GM12864 (cell line): ENCODE results near the gene MFRP.

Experiments used
- DNase-seq: peaks from one replicate; pipeline ENCODE4 v3.0.0-alpha.2; 2011; ENCODE audit warnings: low read depth
- H3K4me3 ChIP-seq: 2 replicates; pipeline ENCODE4 v1.5.1; 2011; ENCODE audit warnings: mild to moderate bottlenecking, low read depth, low read length, control low read depth
- TF ChIP-seq, protein P1 (sequence below): IDR thresholded peaks from 2 replicates; pipeline ENCODE4 v1.5.1; 2011; ENCODE audit warnings: low read depth, mild to moderate bottlenecking, moderate library complexity, low read length, control low read depth, inconsistent platforms; ENCODE audit errors: missing control alignments

Gene MFRP

DNA sequence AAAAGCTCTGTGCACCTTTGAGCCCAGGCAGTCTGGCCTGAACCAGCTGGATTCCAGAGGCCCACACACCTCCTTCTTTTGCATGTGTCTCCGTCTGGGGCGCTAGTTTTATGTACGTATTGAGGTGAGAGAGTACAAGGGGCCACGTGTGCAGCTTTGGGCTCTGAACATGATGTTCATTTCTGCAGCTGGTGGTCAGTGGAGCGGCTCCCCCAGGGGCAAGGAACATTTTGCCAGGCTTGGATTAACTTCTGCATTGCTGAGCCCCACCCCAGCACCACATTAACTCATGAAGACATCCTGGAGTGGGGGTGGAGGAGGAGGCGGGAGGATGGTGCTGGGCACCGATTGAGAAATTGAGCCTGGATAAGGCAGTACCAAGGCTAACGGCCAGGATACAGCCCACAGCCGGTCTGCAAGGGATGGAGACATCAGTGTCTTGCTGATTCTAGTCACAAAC, 21.2 kb upstream of the MFRP start:
- H3K4me3 ChIP-seq: no peak overlapping the region
- no peak for DNase-seq
- TF ChIP-seq, protein P1, sequence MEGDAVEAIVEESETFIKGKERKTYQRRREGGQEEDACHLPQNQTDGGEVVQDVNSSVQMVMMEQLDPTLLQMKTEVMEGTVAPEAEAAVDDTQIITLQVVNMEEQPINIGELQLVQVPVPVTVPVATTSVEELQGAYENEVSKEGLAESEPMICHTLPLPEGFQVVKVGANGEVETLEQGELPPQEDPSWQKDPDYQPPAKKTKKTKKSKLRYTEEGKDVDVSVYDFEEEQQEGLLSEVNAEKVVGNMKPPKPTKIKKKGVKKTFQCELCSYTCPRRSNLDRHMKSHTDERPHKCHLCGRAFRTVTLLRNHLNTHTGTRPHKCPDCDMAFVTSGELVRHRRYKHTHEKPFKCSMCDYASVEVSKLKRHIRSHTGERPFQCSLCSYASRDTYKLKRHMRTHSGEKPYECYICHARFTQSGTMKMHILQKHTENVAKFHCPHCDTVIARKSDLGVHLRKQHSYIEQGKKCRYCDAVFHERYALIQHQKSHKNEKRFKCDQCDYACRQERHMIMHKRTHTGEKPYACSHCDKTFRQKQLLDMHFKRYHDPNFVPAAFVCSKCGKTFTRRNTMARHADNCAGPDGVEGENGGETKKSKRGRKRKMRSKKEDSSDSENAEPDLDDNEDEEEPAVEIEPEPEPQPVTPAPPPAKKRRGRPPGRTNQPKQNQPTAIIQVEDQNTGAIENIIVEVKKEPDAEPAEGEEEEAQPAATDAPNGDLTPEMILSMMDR: no peak

DNA sequence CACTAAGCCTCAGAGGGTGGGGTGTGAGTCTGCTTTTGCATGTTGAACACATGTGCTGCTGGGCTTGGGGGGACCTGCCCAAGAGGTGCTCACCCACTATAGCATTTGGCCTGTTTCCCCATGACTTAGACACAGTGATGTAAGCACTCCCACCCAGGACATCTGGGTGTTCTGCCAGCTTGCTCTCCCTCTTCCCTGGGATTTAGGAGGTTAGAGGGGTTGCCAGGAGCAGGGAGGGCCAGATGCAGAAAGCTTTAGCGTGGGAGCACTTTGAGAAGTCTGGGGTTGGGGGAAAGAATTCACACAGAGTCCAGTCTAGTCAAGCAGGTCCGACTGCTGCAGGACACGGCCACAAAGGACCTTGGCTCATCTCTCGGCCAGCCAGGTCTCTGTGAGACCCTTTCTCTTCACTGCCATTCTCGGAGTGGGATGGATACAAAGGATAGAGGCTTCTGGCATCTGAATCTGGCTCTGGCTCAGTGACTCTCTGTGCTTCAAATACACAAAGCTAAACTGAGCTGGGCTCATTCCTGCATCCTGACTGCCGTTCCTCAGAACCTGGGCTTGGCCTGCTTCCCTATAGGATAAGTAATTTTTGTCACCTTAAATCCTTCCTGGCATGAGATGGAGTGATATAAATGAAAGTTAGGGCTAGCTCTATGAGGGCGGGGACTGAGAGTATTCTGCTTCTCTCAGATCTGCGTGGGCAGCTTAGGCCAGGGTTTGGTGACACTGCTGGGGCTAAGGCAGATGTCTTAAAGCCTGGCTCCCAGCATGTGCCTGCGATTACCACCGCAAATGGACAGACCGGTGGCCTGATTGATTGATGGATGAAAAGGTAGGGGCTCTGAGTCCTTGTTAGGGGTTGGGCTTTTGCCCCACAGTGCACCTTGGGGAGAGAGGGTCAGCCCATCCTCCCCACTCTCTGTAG, 20.4 kb upstream of the MFRP start:
- DNase-seq: no peak

DNA sequence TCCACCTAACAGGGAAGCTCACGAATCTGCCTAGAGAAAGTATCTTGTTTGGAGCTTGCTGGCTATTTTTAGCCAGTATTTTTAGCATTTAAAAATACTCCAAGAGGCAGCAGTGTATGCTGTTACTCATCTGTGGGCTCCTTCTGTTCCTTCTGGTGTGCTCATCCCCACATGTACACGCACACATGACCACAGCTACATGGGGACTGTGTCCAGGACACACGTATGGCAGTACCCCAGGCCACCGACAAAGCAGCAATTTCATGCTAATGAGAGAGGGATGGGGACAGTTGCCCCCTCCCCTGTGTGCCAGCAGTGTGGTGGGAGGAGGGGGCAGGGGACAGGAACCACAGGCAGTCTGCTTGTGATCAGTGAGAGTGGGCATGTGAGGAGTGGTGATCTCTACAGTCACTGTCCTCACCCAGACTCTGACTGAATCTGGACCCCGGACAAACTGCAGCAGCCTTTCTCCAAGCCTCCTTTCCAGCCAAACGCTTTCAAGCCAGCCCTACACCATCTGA, 18.6 kb upstream of the MFRP start:
- H3K4me3 ChIP-seq: no peak overlapping the region
- TF ChIP-seq, protein P1: no peak
- no peak for DNase-seq

More for the DNA sequence above, 20.4 kb upstream of the MFRP start:
- TF ChIP-seq, protein P1: no peak
- H3K4me3 ChIP-seq: no peak overlapping the region

DNA sequence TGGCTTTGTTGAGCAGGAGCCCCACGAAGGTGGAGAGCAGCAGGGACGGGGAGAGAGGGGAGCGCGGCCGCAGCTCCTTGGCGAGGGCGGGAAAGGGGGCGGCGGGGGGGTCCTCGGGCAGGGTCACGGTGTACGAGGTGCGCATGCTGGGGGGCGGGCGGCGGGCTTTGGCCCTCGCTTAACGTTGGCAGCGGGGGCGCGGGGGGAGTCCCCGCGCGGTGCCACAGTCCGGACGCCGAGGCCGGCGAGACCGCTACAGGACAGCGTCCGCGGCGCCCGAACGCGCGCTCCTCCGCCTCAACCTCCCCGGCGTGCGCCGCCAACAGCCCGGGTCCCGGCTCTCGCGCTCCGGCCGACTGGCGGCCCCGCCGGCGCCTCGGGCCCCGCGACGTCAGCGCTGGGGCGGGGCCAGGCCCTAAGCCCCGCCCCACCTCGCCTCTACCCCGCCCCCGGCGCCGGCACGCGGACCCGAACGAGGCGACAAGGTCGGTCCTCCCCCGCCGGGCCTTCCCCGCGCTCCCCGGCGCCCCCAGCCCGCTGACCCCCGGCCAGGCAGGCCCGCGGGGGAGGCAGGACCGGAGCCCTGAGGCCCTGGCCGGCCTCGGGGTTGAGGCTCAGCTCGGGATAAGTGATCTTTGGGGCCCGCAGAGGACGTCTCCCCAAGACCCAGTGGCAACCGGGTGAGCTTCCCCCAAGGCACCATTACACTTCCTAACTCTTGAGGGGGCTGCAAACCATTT, 17.5 kb upstream of the MFRP start:
- no peak for DNase-seq
- H3K4me3 ChIP-seq: no peak overlapping the region; the same call in 1 of the 2 replicates
- TF ChIP-seq, protein P1: no peak

DNA sequence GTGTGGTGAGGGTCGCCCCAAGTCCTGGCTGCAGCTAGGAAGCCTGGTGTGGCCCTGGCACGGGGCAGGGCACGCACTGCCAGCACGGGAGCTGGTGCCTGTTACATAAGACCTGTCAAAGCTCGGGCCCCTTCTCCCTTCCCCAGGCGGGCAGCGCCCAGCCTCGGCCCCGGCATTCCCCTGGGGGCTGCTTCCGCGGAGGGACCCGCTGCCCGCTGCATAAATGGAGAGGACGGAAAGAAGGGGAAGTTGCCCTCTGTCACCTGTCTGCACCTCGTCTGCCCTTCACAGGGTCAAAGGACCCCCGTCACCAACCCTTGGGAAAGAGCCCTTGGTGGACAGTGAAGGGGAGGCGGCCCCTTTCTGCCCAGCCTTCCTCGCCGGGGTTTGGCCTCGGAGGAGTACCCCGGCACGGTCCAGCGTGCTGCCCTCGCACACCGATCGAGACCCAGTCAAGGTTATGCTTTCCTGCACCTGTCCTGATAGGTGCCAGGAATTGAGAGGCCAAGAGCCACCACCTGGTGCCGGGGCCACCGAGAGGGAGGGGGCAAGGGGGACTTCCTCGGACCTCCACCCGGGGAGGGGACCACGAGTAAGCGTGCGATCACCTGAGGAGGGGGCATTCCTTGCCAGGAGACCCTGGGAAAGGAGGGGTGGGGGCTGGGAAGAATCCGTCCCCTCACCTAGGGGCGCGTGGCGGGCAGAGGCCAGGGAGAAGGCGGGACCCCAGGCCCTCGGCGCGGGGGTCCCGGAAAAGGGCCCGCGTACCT, 16.8 kb upstream of the MFRP start:
- no peak overlapping the region for H3K4me3 ChIP-seq
- TF ChIP-seq, protein P1: no peak
- no peak for DNase-seq

DNA sequence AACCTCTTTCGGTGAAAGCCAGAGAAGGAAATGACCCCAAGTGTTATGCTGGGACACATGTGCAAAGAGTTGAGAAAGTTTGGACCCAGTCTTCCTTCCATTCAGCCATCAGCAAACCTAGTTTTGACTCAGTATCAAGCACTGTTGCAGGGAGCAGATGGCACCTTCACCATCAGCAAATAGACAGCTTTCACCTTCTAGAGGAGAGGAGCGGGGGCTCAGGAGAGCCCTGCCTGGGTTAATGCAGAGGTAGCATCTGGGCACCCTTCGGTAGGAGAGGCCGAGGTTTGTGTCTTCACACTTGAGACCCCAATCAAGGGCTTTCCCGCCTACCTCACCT, 16.2 kb upstream of the MFRP start:
- DNase-seq: no peak
- TF ChIP-seq, protein P1: no peak

More for the DNA sequence above, 16.2 kb upstream of the MFRP start:
- no peak overlapping the region for H3K4me3 ChIP-seq
